Mucosa of stomach (tissue), 1 donor: ENCODE data around the gene SFI1.

Source experiments
- H3K27me3 ChIP-seq: one replicate; pipeline ENCODE4 v1.7.0; 2013; ENCODE audit warnings: mild to moderate bottlenecking, low read length; ENCODE audit not compliant: control insufficient read depth, insufficient read depth
- H3K36me3 ChIP-seq: one replicate; pipeline ENCODE4 v1.7.0; 2013; ENCODE audit warnings: low read length; ENCODE audit not compliant: control insufficient read depth, insufficient read depth
- H3K4me1 ChIP-seq: one replicate; pipeline ENCODE4 v1.7.0; 2013; ENCODE audit warnings: mild to moderate bottlenecking, low read length; ENCODE audit not compliant: control insufficient read depth, insufficient read depth
- H3K4me3 ChIP-seq: one replicate; pipeline ENCODE4 v1.7.0; 2013; ENCODE audit warnings: low read length
- H3K9ac ChIP-seq: one replicate; pipeline ENCODE4 v1.7.0; 2013; ENCODE audit warnings: mild to moderate bottlenecking, low read length, moderate library complexity
- H3K9me3 ChIP-seq: one replicate; pipeline ENCODE4 v1.7.0; 2013; ENCODE audit warnings: mild to moderate bottlenecking, low read length, moderate library complexity; ENCODE audit not compliant: control insufficient read depth
- donor health status: Pancreatic carcinoma.

Gene SFI1

GRCh38 chr22:31616315-31616980 is 120.1 kb downstream of the SFI1 start:
- H3K36me3 ChIP-seq, result peaks cover 12% of the 10 kb centered on the region

GRCh38 chr22:31618057-31618456 is 121.7 kb downstream of the SFI1 start:
- Histone ChIP-seq H3K4me3 (no peak overlapping the region), H3K27me3 (no peaks in the 10 kb centered on the region), H3K4me1 (peaks cover 7% of the 10 kb centered on the region), H3K36me3 (peaks cover 12% of the 10 kb centered on the region), H3K9ac (no peak overlapping the region), H3K9me3 (no peaks in the 10 kb centered on the region)

More at GRCh38 chr22:31616315-31616980, 120.1 kb downstream of the SFI1 start:
- H3K4me3 ChIP-seq, result no peak overlapping the region
- H3K9ac ChIP-seq, result no peak overlapping the region
- H3K4me1 ChIP-seq, result peaks cover 7% of the 10 kb centered on the region
- H3K27me3 ChIP-seq, result no peaks in the 10 kb centered on the region
- H3K9me3 ChIP-seq, result no peaks in the 10 kb centered on the region

GRCh38 chr22:31618471-31619176 is 122.3 kb downstream of the SFI1 start:
- H3K9me3 ChIP-seq, result no peaks in the 10 kb centered on the region
- no peak overlapping the region for H3K9ac ChIP-seq
- no peaks in the 10 kb centered on the region for H3K27me3 ChIP-seq
- H3K36me3 ChIP-seq, result peaks cover 12% of the 10 kb centered on the region
- H3K4me1 ChIP-seq, result peaks cover 7% of the 10 kb centered on the region
- H3K4me3 ChIP-seq, result no peak overlapping the region

GRCh38 chr22:31619611-31620300 is 123.4 kb downstream of the SFI1 start:
- H3K9me3 ChIP-seq, result no peaks in the 10 kb centered on the region
- H3K36me3 ChIP-seq, result peaks cover 12% of the 10 kb centered on the region
- no peak overlapping the region for H3K9ac ChIP-seq
- H3K27me3 ChIP-seq, result no peaks in the 10 kb centered on the region
- peaks cover 11% of the 10 kb centered on the region for H3K4me1 ChIP-seq
- H3K4me3 ChIP-seq, result no peak overlapping the region

GRCh38 chr22:31620756-31621480 is 124.6 kb downstream of the SFI1 start:
- Histone ChIP-seq H3K4me3 (no peak overlapping the region), H3K9ac (no peak overlapping the region), H3K36me3 (peaks cover 12% of the 10 kb centered on the region), H3K27me3 (no peaks in the 10 kb centered on the region), H3K9me3 (no peaks in the 10 kb centered on the region), H3K4me1 (peaks cover 22% of the 10 kb centered on the region)

GRCh38 chr22:31621507-31622124 is 125.3 kb downstream of the SFI1 start:
- no peaks in the 10 kb centered on the region for H3K27me3 ChIP-seq
- peaks cover 12% of the 10 kb centered on the region for H3K36me3 ChIP-seq
- no peaks in the 10 kb centered on the region for H3K9me3 ChIP-seq
- H3K4me3 ChIP-seq, result no peak overlapping the region
- peaks cover 26% of the 10 kb centered on the region for H3K4me1 ChIP-seq
- H3K9ac ChIP-seq, result no peak overlapping the region

GRCh38 chr22:31622980-31623379 is 126.6 kb downstream of the SFI1 start:
- Histone ChIP-seq H3K9ac (no peak overlapping the region), H3K4me1 (peaks cover 35% of the 10 kb centered on the region), H3K36me3 (peaks cover 12% of the 10 kb centered on the region)

GRCh38 chr22:31623592-31624304 is 127.4 kb downstream of the SFI1 start:
- Histone ChIP-seq H3K9me3 (no peaks in the 10 kb centered on the region), H3K4me3 (no peak overlapping the region), H3K27me3 (no peaks in the 10 kb centered on the region), H3K9ac (no peak overlapping the region), H3K4me1 (peaks cover 40% of the 10 kb centered on the region), H3K36me3 (peaks cover 8% of the 10 kb centered on the region)

More at GRCh38 chr22:31622980-31623379, 126.6 kb downstream of the SFI1 start:
- H3K9me3 ChIP-seq, result no peaks in the 10 kb centered on the region
- no peak overlapping the region for H3K4me3 ChIP-seq
- no peaks in the 10 kb centered on the region for H3K27me3 ChIP-seq

- Histone ChIP-seq H3K9ac (no peak overlapping the region), H3K4me1 (peaks cover 53% of the 10 kb centered on the region), H3K4me3 (no peak overlapping the region), H3K27me3 (no peaks in the 10 kb centered on the region), H3K36me3 (no peaks in the 10 kb centered on the region), H3K9me3 (no peaks in the 10 kb centered on the region)
These were observed 128.9 kb downstream of the SFI1 start for GRCh38 chr22:31625257-31625640.

GRCh38 chr22:31625661-31626426 is 129.5 kb downstream of the SFI1 start:
- H3K27me3 ChIP-seq, result no peaks in the 10 kb centered on the region
- H3K9me3 ChIP-seq, result no peaks in the 10 kb centered on the region
- no peak overlapping the region for H3K4me3 ChIP-seq
- H3K36me3 ChIP-seq, result no peaks in the 10 kb centered on the region
- peaks cover 54% of the 10 kb centered on the region for H3K4me1 ChIP-seq
- H3K9ac ChIP-seq, result peak overlapping the region; percentile 7
